ENCODE data around the gene PPP2R5A.

- TF ChIP-seq POLR2A (IDR thresholded peaks at IDR 0.05) (no peak), CTCF (IDR thresholded peaks at IDR 0.05) (no peak)
These were observed 111.4 kb downstream of the PPP2R5A start for GRCh38 chr1:212396638-212397037.

Data from tibial nerve (tissue), 3 donors.